Measurements from ENCODE around the gene DPEP2. TPM values are rescaled to one million over a fixed set of nuclear protein-coding genes. Genes with fewer than 3 reads are reported as not detected.
A peak's percentile ranks its signal among the peaks of the same experiment; 100 is the strongest.

The DPEP2 gene
- total RNA-seq, 1 experiment from 2014 or later, result 0.31 TPM

DNA sequence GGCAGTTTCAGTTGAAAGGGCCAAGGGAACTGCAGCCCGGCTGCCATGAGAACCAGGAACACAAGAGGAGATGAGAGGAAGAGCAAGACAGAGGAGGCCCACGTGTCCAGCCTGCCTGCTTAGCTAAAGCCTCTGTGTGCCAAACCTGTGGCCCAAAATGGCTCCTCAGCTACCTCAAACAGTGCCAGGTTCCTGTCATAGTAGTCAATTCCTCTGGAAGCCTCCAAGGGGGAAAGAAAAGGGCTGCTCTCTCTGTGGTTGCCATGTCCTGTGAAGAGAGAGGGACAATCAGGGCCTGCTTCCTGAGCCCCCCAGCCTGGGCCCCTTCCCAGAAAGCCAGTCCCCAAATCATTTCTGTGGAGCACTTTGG is 36.0 kb downstream of the DPEP2 start:
- in situ Hi-C loops (cut with HindIII; ENCODE audit: low sequenced_read_pairs), result no loop called here
- DNase-seq (ENCODE audit: low spot score), result no peak

DNA sequence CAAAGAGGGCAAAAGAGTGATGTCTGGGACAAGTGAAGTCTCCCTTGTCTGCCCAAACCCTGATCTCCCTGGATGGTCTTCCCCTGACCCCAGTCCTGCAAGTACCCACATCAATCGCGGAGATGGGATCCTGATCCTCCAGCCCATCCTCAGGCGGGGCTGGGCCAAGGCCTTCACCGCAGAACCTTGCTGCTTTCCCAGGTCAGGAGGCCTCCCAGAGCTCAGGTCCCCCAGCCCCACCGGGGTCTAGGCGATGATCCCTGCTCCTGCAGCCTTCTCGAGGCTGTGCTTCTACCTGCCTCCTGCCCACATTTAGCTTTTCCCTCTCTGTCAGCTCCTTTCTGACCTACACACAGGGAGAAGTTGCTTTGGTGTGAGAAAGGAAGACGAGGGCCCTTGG is 37.1 kb downstream of the DPEP2 start:
- in situ Hi-C loops (cut with HindIII; ENCODE audit: low sequenced_read_pairs), result no loop called here
- DNase-seq (ENCODE audit: low spot score), result no peak

DNA sequence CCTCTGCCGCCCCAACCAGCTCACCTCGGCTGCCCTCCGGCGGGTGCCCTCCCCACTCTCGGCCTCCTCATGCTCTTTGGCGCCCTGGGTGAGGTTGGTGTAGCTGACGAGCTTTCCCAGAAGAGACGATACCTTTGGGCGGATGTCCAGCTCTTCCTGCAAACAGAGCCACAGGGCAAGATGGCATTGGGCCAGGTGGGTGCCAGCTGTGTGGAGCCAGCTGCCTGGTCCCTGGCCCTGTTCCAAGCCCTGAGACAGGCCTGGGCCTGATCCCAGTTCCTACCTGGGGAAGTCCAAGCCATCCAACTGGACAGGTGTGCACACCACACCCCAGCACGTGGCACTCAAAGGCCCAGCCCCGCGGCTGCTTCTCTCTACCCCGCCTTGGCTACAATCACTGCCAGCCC is 37.7 kb downstream of the DPEP2 start:
- no peak for DNase-seq (ENCODE audit: low spot score)
- in situ Hi-C loops (cut with HindIII; ENCODE audit: low sequenced_read_pairs), result no loop called here

DNA sequence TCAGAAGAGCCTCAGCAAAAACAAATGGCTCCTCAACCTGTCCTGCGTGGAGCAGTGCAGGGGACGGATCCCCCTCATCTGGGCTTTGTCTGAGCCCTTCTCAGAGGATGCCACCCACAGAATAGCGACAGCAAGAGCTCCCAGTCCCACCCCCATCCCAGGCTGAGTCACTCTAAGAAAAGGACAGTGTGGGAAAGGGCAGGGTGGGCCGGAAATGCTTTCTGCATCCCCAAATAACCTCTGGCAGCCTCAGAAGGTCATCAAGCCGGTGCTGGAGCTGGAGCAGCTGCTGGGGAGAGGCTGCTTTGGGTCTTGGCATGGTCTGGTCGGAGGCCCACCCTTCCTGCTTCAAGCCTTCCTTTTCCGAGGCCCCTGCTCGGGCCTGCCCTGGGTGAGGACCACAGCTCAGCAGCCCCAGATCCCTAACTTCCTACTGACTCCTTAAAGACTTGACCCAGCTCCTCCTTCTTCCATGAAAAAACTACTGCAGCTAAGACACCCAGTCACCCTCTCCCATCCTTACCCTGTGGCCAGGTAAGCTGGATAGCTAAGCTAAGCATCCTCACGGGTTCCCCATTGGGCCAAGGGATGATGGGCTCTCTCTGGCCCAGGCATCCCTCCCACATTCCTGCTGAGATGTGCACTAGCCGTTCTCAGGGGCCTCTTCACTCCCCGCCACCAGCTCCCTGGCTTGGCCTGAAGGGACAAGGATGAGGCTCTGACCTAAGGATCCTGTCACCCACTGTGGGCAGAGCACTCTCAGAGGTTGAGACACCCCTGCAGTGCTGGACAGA is 39.6 kb downstream of the DPEP2 start:
- no peak for DNase-seq (ENCODE audit: low spot score)
- in situ Hi-C loops (cut with HindIII; ENCODE audit: low sequenced_read_pairs), result no loop called here

DNA sequence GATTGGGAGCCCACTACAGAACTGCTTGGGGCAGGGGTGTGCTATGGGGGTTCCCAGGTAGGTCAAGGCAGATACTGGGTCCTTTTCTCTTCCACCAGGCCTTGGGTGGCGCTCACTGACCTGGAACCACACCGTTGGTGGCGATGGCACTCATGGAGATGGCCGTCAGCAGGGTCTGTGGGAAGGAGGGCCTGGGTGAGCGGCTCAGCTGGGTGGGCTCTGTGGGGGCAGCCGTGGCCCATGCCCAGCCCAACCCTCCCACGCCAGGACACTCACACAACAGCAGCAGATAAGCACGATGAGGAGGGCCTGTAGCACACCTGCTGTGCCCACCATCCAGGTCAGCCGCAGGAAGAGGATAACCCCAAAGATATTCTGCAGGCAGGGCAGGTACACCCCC is 41.7 kb downstream of the DPEP2 start:
- no peak for DNase-seq (ENCODE audit: low spot score)

DNA sequence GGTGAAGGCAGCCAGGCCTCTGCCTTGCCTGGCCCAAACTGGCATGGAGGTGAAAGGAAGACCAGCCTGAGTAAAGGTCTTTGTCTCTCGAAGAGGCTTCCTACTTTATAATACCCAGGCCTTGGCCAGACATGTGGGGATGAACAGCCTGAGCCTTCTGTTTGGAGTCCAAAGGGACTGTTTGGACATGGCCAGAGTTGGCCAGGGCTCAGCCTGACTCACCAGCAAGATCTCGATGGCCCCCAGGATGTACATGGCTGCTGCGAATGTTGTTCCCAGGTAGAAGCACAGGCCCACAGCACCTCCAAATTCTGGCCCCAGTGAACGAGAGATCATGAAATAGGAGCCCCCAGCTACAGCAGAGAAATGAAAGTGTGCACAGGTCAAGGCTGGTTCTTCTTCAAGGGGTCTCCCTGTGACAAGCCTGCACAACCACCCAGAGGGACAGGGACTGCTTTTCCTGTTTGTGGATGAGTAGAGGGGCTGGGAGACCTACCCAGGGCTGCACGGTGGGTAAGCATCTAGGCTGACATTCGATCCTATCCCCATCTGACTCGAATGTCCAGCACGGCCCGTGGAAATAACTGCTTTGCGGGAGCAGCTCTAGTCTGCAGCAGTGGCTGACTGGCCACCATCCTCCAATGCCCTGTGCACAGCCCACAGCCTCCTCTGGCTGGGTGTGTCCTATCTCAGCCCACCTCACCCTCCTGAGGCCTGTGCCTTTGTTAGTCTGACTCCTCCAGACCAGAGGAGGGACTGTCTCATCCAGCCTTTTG is 44.7 kb downstream of the DPEP2 start:
- in situ Hi-C loops (cut with HindIII; ENCODE audit: low sequenced_read_pairs), result no loop called here
- no peak for DNase-seq (ENCODE audit: low spot score)

More for the DNA sequence above, 41.7 kb downstream of the DPEP2 start:
- in situ Hi-C loops (cut with HindIII; ENCODE audit: low sequenced_read_pairs), result no loop called here

DNA sequence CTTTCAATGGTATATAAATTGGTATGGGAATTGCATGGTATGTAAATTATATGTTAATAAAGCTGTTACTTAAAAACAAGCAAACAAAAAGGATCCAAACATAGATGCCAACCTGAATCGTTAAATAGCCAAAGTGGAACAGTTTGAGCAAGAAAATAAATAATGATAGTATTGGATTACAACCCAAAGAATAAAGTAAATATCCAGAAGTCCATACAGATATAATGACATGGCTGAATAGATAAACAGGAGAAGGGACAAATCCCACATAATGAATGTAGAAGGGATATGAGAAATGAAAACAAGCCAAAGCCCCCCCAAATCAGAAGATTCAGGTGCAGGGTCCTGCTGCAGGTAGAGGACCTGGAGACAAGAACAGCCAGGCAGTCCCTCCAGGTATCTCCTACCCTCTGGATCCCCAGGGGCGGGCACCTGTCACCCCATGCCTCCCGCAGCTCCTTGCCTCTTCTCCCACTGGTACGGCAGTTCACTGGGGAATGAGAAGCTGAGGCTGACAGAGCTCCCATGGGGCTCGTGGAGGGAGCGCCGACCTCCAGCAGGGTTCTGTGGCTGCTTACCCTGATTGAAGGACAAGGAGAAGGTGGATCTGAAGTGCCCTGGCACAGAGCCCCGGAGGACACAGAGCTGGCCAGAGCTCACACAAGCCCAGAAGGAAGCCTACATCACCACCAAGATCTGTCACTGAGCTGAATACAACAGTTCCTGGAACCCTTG is 45.5 kb downstream of the DPEP2 start:
- no peak for DNase-seq (ENCODE audit: low spot score)
- in situ Hi-C loops (cut with HindIII; ENCODE audit: low sequenced_read_pairs), result no loop called here

DNA sequence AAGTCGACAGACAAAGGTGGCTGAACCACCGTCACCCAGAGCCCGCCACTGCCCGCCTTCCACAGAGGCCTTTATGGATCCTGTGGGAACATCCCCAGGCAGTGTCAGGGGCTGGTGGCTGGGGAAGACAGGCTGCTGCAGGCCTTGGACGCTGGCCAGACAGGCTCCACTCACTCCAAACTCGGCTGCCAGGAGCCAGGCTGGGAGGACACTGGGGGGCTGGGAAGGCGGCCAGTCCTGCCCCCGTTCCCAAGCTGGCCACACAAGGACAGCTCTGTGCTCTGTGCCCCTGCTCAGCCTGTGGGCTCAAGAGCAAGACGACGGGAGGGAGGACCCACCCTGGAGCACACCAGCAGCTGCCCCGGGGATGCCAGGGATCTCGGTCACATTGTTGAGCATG is 47.8 kb downstream of the DPEP2 start:
- DNase-seq (ENCODE audit: low spot score), result peak; percentile 81
- in situ Hi-C loops (cut with HindIII; ENCODE audit: low sequenced_read_pairs), result no loop called here

DNA sequence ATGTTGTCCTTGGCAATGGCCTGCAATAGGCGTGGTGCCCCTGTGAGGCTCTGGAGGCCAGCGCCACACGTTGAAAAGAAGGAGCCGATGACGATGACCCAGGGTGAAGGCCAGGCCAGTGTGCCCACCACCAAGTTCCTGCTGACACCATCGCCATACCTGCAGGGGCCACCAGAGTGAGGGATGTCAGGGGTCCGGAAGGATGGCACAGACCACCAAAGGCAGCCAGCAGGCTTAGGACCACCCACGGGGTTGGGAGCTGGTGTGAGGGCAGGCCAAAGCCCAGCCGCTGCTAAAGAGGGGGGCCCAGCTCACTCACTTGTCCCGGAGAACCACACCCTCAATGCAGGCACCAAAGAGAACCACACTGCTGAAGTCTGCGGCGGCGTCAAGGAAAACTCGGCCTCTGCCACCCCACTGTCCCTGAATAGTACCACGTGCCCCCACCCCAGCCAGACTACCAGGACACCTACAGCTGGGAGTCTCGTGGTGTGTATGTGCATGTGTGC is 48.9 kb downstream of the DPEP2 start:
- in situ Hi-C loops (cut with HindIII; ENCODE audit: low sequenced_read_pairs), result no loop called here
- DNase-seq (ENCODE audit: low spot score), result no peak

DNA sequence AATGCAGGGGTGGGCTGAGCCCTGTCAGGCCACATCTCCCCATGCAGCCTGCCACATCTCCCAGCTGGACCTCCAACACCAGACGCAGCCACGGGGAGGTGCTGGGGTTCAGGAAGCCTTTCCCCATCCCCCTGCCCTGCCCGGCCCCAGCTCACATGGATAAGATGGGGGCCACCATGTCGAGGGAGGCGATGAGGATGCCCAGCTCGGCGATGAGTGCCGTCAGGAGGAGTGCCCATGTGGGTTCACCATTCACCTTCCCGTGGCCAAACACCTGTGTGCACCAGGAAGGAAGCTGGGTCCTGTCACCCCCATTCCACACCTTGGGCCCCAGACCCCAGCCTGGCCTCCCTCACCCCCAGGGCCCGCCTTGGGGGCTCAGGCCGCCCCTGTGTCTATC is 49.6 kb downstream of the DPEP2 start:
- DNase-seq (ENCODE audit: low spot score), result no peak
- in situ Hi-C loops (cut with HindIII; ENCODE audit: low sequenced_read_pairs), result no loop called here

DNA sequence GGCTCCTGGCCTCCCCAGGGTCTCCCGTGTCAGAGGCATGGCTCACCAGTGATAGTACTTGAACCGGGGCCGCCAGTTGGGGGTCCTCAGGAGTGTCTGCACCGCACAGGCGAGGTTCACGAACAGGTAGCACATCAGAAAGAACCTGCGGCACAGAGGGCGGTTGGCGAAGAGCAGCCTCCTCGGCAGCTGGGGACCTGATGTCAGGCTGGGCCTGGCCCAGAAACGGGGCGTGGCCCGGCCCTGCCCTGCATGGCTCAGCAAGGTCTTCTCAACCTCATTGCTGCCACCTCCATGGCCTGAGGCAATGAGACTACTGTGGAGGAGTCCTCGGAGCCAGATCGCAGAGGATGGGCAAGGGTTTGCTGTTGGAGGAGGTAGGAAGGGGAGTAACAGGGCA is 51.3 kb downstream of the DPEP2 start:
- in situ Hi-C loops (cut with HindIII; ENCODE audit: low sequenced_read_pairs), result no loop called here
- no peak for DNase-seq (ENCODE audit: low spot score)

DNA sequence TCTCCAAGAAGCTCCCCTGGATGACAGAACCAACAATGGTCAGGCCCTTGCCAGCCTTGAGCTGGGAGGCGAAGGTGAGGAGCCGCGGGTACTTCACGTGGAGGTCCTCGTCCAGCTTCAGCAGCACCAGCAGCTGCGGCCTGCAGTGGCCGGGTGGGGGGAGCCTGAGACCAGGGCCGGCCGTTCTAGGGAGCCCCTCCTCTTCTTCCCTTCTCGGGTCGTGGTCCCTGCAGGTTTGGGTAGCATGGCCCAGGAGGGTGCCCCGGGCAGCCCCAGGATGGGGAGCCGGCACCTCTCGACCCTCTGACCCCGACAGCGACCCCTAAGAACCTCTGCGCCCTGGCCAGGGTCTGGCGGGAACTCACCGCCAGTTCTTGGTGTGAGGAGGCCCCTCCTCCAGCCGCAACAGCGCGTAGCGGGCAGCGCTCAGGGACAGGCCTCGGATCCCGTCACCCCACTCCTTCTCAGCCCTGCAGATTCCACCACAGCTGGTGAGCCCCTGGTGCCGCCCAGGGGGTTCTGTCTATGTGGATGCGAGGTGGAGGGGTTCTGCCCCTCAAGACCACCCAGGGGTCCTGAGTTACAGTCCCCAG is 52.2 kb downstream of the DPEP2 start:
- no peak for DNase-seq (ENCODE audit: low spot score)
- in situ Hi-C loops (cut with HindIII; ENCODE audit: low sequenced_read_pairs), result no loop called here

DNA sequence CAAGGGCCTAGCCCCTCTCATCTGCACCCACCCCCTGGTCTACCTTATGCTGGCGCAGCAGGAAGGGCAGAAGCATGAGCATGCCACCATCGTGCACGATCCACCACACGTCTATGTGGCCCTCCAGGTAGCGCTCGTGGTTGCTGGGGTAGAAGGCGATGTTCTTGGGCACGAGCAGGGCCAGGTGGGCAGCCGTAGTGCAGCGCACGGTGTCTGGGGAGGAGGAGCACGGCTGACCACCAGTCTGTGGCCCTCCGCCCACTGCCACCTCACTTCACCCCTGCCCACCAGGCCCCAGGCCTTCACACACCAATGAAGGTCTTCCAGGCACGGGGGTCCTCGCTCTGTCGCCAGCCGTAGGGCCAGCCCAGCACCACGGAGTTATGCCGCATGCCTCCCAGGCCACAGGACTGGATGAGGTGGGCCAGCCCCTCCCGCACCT is 53.1 kb downstream of the DPEP2 start:
- no peak for DNase-seq (ENCODE audit: low spot score)
- in situ Hi-C loops (cut with HindIII; ENCODE audit: low sequenced_read_pairs), result no loop called here

DNA sequence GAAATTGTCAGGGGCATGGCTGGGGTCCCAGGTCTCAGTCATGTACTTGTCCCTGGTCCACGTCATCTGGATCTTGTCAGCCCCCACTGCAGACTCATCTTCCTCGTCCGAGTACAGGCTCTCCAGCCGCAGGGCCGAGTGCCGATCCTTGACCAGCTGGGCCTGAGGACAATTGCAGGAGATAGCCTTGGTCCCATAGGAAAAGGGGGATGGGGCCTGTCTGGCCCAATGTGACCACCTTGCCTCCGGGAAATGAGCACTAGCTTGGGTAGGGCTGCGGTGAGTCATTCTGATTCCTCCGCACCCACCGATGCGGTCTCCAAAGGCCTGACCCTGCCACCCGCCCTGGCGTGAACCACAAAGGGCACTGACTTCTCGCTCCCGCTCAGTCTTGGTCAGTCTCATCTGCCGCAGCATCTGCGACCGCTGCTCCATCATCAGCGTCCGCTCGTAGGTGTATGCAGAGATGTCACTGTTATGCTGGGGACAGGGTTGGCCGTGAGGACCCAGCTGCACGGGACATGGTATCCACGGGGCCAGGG is 53.8 kb downstream of the DPEP2 start:
- no peak for DNase-seq (ENCODE audit: low spot score)

DNA sequence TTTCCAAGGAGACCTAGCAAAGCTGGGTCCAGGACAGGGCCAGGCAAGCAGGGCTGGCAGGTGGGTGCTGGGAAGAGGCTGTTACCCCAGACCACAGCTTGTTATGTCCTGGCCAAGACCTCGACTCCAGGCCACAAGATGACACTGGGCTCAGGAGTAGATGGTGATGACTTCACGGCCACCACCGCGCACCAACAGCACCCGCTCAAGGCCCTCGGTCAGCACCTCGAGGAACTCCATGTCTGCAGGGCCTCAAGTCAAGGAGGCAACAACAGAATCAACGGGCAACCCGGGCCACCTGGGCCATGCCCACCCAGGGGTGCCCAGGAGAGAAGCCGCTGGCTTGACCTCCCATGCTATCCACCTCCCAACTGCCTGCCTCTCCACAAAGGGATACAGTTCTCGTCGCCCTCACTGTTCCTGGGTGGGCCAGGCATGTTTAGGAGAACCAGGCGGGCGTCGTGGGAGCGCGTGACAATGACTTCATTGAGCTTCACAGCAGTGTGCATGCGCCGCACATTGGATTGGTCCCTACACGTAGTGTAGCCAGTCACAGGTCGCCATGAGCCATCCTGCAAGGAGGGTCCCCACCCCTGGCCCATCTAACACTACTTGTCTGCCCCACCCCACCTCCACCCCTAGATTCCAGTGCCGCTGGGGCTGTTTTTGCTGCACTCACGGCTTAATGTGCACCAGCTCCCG is 54.4 kb downstream of the DPEP2 start:
- in situ Hi-C loops (cut with HindIII; ENCODE audit: low sequenced_read_pairs), result no loop called here
- no peak for DNase-seq (ENCODE audit: low spot score)

More for the DNA sequence above, 53.8 kb downstream of the DPEP2 start:
- in situ Hi-C loops (cut with HindIII; ENCODE audit: low sequenced_read_pairs), result no loop called here

DNA sequence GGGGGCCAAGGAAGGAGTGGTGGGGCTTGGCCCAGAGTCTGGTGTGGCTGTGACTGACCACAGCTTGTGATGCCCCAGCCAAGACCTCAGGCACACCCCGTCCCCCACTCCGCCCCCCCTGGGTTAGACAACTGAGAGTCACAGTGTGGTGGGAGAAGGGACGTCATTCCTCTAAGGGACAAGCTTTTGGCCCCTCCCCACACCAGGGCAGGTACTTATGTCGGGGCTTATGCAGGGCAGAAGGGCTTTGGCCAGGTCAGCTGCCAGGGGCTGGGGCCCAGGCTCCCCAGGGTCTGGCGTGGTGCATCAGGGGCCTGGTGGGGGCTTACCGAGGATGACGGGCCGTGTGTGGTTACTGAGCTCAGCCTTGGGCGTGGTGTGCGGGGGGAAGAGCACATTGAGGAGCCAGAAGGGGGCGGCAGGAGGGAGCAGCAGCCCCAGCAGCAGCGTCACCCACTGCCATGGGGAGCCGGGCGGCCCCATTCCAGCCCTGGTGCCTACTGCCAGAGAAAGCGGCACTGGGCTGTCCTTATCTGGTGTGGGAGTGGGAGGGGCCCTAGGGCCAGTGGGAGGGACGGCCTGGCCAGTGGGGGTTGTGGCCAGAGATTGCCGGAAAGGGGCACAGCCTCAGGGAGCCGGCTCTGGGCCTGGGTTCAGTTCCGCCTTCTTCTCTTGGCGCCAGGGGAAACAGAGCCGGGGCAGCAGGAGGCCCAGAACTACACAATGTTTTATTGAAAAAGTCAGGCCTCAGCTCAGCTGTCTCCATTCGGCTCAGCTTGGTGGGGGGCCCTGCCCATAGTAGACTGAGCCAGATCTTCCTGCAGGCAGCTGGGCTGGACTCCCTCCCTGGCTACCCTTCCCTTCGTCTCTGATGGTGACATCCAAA is 55.4 kb downstream of the DPEP2 start, which contains the start of gene LCAT:
Gene LCAT, minus strand, starts transcription at position 502 of the 886 bp plus-strand sequence. Its CDS starts 19 bp downstream, at position 483.
- DNase-seq (ENCODE audit: low spot score), result peak; percentile 73
- in situ Hi-C loops (cut with HindIII; ENCODE audit: low sequenced_read_pairs), result no loop called here

DNA sequence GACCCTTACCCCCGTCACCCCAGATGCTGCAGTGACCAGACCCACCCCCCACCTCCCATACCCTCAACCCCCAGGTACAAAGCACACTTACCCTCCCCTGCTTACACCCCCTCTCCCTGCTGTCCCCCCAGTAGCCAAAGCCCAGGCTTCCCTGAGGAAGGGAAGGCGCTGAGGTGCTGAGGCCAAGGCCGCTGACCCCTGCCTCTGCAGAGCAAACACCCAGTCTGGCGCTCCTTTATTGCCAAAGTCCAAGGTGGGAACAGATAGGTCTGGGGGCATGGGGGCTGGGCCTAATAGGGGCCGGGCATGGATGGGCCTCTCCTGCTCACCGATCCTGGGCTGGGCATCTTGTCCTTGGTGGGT is 56.0 kb downstream of the DPEP2 start:
- DNase-seq (ENCODE audit: low spot score), result no peak
- in situ Hi-C loops (cut with HindIII; ENCODE audit: low sequenced_read_pairs), result no loop called here

All from G401 (cell line).